Middle frontal gyrus (tissue), 1 donor: ENCODE measurements around the gene ADK.
"Not testable (repeated sequence)": the region's sequence is repeated elsewhere in the genome, so short reads cannot be mapped to it uniquely, and the experiment has no call there.

Source experiments
- DNase-seq: peaks from one replicate; pipeline ENCODE4 v3.0.0-alpha.2; 2015; ENCODE audit warnings: low spot score; ENCODE audit errors: extremely low spot score

The ADK gene

GRCh38 chr10:74179111-74179710, 28.2 kb downstream of the ADK start:
- no peak for DNase-seq

- no peak for DNase-seq
Measured at GRCh38 chr10:74186678-74187077, 35.7 kb downstream of the ADK start.

GRCh38 chr10:74187237-74187636, 36.2 kb downstream of the ADK start:
- no peak for DNase-seq

GRCh38 chr10:74188617-74189016, 37.6 kb downstream of the ADK start:
- DNase-seq = not testable (repeated sequence)

- no peak for DNase-seq
Measured at GRCh38 chr10:74189999-74190421, 39.0 kb downstream of the ADK start.

GRCh38 chr10:74190494-74190893, 39.5 kb downstream of the ADK start:
- DNase-seq = no peak

- no peak for DNase-seq
Measured at GRCh38 chr10:74194545-74194944, 43.5 kb downstream of the ADK start.

GRCh38 chr10:74194999-74195398, 44.0 kb downstream of the ADK start:
- no peak for DNase-seq

- no peak for DNase-seq
Measured at GRCh38 chr10:74199315-74199714, 48.3 kb downstream of the ADK start.

- DNase-seq = no peak
Measured at GRCh38 chr10:74202356-74202755, 51.3 kb downstream of the ADK start.

GRCh38 chr10:74206746-74207145, 55.7 kb downstream of the ADK start:
- DNase-seq = no peak

- DNase-seq = no peak
Measured at GRCh38 chr10:74207691-74208480, 56.9 kb downstream of the ADK start.

- no peak for DNase-seq
Measured at GRCh38 chr10:74208997-74209396, 58.0 kb downstream of the ADK start.

- DNase-seq = no peak
Measured at GRCh38 chr10:74213019-74213418, 62.0 kb downstream of the ADK start.

- no peak for DNase-seq
Measured at GRCh38 chr10:74213571-74214162, 62.6 kb downstream of the ADK start.

- DNase-seq = not testable (repeated sequence)
Measured at GRCh38 chr10:74217110-74217509, 66.1 kb downstream of the ADK start.

- not testable (repeated sequence) for DNase-seq
Measured at GRCh38 chr10:74222467-74222866, 71.4 kb downstream of the ADK start.

- DNase-seq = no peak
Measured at GRCh38 chr10:74223755-74224529, 72.9 kb downstream of the ADK start.

- DNase-seq = no peak
Measured at GRCh38 chr10:74227697-74228424, 76.8 kb downstream of the ADK start.

GRCh38 chr10:74231375-74231774, 80.4 kb downstream of the ADK start:
- no peak for DNase-seq

- no peak for DNase-seq
Measured at GRCh38 chr10:74233281-74233680, 82.3 kb downstream of the ADK start.
